ENCODE results near the gene PCSK2. TPM values are rescaled to one million over a fixed set of nuclear protein-coding genes. Genes with fewer than 3 reads are reported as not detected.

Gene PCSK2
- total and polyA plus RNA-seq, 10 donors: 0.06 to 0.17 (median 0.16) TPM; not detected in 3

DNA sequence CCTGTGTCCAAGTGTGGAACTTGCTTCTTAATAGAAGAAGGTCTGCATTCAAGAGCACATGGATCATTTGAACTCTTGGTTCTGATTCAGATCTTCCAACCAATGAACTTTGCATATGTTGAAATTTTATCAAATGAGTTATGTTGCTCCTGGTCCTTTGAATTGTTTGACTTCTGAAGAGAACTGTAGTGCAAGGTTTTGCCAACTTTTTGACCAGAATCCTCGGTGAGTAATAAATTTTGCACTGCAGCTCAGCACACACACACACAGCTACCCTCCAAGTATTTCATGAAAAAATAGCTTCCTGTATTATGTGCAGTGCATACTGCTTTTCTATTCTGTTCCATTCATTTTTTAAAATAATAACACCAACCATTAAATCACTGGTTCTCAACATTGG is 236.9 kb downstream of the PCSK2 start:
- Histone ChIP-seq H3K27me3 (replicated peaks in 1 of 7) (no peaks in the 10 kb centered on the region), H3K9me3 (no peaks in the 10 kb centered on the region), H3K36me3 (no peaks in the 10 kb centered on the region), H3K4me1 (no peaks in the 10 kb centered on the region), H3K4me3 (no peak overlapping the region), H3K27ac (no peak overlapping the region)
- intact Hi-C loops (cut with DNase I; ENCODE audit: low total_unique reads): no loop called here
- 58 to 77% (median 67%) methylated on average over 1 of the region's 1 CpG for WGBS, 5 donors
- TF ChIP-seq, protein P1, sequence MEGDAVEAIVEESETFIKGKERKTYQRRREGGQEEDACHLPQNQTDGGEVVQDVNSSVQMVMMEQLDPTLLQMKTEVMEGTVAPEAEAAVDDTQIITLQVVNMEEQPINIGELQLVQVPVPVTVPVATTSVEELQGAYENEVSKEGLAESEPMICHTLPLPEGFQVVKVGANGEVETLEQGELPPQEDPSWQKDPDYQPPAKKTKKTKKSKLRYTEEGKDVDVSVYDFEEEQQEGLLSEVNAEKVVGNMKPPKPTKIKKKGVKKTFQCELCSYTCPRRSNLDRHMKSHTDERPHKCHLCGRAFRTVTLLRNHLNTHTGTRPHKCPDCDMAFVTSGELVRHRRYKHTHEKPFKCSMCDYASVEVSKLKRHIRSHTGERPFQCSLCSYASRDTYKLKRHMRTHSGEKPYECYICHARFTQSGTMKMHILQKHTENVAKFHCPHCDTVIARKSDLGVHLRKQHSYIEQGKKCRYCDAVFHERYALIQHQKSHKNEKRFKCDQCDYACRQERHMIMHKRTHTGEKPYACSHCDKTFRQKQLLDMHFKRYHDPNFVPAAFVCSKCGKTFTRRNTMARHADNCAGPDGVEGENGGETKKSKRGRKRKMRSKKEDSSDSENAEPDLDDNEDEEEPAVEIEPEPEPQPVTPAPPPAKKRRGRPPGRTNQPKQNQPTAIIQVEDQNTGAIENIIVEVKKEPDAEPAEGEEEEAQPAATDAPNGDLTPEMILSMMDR (IDR thresholded peaks at IDR 0.05 in 8 of 11, conservative IDR thresholded peaks at IDR 0.05 in 3 of 11): no peak
- TF ChIP-seq POLR2AphosphoS5 (IDR thresholded peaks at IDR 0.05) (no peak), POLR2A (IDR thresholded peaks at IDR 0.05) (no peak)
- DNase-seq: no peak

DNA sequence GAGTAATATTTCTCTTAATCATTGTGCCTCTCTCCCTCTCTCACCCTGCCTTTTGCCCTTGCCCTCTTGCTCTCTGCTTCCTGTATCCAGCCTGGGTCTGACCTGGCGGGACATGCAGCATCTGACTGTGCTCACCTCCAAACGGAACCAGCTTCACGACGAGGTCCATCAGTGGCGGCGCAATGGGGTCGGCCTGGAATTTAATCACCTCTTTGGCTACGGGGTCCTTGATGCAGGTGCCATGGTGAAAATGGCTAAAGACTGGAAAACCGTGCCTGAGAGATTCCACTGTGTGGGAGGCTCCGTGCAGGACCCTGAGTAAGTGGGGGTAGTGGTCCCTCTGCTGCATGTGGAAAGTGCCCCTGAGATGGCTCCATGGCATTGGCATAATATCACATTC is 238.4 kb downstream of the PCSK2 start:
- intact Hi-C loops (cut with DNase I; ENCODE audit: low total_unique reads): no loop called here
- no peaks in the 10 kb centered on the region for H3K27me3 ChIP-seq (replicated peaks in 1 of 7)
- no peak overlapping the region for H3K4me3 ChIP-seq
- TF ChIP-seq POLR2AphosphoS5 (IDR thresholded peaks at IDR 0.05): no peak
- TF ChIP-seq POLR2A (IDR thresholded peaks at IDR 0.05): no peak
- TF ChIP-seq, protein P1 (IDR thresholded peaks at IDR 0.05 in 8 of 11, conservative IDR thresholded peaks at IDR 0.05 in 3 of 11): no peak
- H3K4me1 ChIP-seq: no peaks in the 10 kb centered on the region
- no peak overlapping the region for H3K27ac ChIP-seq
- DNase-seq: no peak
- no peaks in the 10 kb centered on the region for H3K9me3 ChIP-seq
- no peaks in the 10 kb centered on the region for H3K36me3 ChIP-seq
- 88 to 95% (median 91%) methylated on average over 10 of the region's 10 CpGs for WGBS, 5 donors

DNA sequence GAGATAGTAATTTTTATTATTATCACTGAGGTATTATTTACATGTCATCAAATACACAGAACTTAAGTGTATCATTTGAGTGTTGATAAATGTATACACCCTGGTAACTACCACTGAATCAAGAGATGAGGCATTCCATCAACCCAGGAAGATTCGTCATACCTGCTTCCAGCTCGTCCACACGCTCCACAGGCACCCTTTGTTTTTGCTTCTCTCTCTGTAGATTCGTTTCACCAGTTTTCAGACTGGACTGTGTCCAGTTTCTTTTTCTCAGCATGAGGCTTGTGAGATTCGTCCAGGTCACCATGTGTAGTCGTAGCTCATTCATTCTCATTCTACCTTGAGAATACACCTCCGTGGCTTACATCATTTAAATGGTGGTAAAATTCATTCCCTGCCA is 239.8 kb downstream of the PCSK2 start:
- H3K4me3 ChIP-seq: no peak overlapping the region

DNA sequence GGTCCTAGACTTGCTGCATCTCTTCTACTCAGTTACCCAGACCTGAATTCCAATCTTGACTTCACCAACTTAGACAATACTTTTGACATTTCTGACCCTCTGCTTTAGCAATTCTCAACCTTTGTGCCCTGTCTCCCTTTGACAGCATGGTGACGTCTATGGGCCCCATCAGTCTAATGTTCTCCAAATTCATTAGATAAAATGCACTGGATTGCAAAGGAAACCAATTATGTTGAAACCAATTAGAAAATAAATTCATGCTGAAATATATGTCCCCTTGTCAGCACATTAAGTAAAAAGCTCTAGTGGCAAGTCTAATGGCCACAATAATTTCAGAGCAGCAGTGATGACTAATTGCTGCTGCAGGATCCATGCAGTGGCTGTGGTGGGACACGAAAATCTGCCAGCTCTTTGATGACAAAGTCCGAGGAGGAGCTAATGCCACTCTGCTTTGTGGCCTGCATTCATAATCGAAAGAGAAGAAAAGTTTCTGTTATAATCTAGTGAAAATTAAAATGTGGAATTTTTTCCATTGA is 240.3 kb downstream of the PCSK2 start:
- no peak overlapping the region for H3K4me3 ChIP-seq
- TF ChIP-seq POLR2AphosphoS5 (IDR thresholded peaks at IDR 0.05) (no peak), POLR2A (IDR thresholded peaks at IDR 0.05) (no peak)
- H3K27ac ChIP-seq: no peak overlapping the region
- H3K27me3 ChIP-seq (replicated peaks in 1 of 7): no peaks in the 10 kb centered on the region
- H3K9me3 ChIP-seq: no peaks in the 10 kb centered on the region
- H3K4me1 ChIP-seq: no peaks in the 10 kb centered on the region
- intact Hi-C loops (cut with DNase I; ENCODE audit: low total_unique reads): no loop called here
- 76 to 87% (median 81%) methylated on average over 4 of the region's 4 CpGs for WGBS, 5 donors
- DNase-seq: no peak
- no peaks in the 10 kb centered on the region for H3K36me3 ChIP-seq

More for the DNA sequence above, 239.8 kb downstream of the PCSK2 start:
- Histone ChIP-seq H3K4me1 (no peaks in the 10 kb centered on the region), H3K27ac (no peak overlapping the region), H3K27me3 (replicated peaks in 1 of 7) (no peaks in the 10 kb centered on the region), H3K9me3 (no peaks in the 10 kb centered on the region), H3K36me3 (no peaks in the 10 kb centered on the region)
- intact Hi-C loops (cut with DNase I; ENCODE audit: low total_unique reads): no loop called here
- DNase-seq: no peak
- WGBS, 5 donors: 77 to 90% (median 84%) methylated on average over 7 of the region's 7 CpGs
- TF ChIP-seq, protein P1 (IDR thresholded peaks at IDR 0.05 in 8 of 11, conservative IDR thresholded peaks at IDR 0.05 in 3 of 11): no peak
- TF ChIP-seq POLR2AphosphoS5 (IDR thresholded peaks at IDR 0.05) (no peak), POLR2A (IDR thresholded peaks at IDR 0.05) (no peak)

Measured in spleen (tissue), 11 donors.